CD4-positive, alpha-beta T cell treated with Interleukin-4 for 4 hours (primary cell): ENCODE measurements around the gene CTNNA2.

Experiments
- DNase-seq: peaks from one replicate; pipeline ENCODE4 v3.0.0-alpha.2; 2020

Gene CTNNA2

DNA sequence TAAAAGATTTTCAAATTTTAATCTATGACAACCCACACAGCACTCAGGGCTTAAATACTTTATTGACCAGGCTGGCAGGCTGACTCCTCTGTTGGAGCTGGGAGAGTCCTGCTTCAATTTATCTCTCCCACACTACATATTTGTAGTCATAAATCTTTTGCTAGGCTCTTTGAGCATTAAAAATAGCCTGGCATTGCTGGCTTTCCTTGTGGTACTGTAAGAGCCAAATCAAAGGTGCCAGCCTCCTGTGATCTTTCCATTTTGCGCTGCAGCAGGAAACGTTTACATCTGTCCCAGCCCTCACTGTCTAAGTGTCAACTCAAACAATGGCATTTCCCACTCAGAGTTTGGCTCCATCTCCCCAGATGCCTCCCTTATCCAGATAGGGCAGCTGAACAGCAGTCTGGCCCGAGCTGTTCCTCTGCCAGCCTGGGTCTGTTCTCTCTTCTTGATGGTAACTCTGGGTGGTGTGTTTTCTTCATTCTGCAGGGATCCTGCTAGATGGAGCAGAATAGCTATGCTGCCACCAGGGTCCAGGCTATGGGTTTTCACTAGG lies 729.6 kb downstream of the CTNNA2 start:
- DNase-seq, result no peak

DNA sequence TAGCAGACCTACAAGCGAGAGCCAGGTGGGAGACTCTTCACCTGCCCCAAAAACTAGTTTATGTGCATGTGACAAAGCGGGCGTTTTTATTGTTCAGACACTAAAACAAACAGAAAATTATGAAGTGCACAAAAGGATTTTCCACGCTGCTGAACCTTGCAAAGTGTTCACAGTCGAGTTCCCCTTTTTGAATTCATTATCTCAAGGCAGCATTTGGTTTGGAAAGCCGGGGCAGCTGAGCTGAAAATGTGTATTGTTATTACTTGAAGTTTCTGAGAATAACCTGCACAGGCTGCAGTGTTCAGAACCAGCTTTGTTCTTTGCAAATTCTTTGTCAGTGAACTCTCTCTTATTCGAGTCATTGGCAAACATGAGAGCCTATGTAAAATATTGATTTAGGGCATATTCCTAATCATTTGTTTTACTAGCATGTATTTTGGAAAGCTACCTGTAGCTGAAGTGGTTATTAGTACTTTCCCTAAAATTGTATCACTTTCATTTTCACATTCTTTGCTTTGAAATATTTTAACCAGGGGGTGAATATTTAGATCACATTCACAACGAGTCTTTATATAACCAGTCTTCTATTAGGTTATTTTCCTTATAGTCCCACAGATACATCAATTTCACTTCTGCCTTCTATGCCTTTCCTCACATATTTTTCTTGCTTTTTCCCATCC lies 732.2 kb downstream of the CTNNA2 start:
- DNase-seq, result no peak

DNA sequence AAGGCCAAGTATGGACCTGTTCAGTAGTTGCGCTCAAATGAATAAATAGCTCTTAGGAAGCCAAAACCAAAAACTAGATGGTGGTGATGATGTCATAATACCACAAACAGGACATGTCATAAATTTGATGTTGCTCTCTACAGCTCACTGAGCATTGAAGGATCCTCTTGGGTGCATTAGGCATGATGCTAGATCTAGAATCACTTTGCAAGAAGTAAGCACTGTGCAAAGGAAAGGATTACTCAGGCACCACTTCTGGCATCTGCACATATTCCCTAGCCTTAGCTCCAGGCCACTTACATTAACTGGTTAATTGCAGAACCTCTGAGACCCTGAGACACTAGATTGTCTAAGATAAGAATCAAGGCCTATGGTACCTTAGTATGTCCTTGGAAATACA lies 733.7 kb downstream of the CTNNA2 start:
- no peak for DNase-seq

DNA sequence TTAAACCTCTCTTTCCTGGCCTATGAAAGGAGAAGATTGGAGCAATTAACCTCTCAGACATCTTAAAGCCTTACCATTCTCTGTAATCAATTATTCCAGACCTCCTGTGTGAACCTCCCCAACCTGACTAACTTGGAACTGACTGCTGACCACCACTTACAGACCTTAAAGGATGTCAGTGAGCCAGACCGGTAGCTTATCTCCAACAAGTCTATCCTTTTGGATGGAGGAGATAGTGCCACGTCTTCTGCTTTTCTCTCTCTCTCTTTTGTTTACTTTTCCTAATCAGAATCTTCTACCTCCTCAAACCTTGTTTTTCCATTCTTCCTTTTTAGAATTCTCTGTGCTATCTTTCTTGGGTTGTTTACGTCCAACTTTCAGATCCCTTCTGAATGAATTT lies 734.5 kb downstream of the CTNNA2 start:
- no peak for DNase-seq

DNA sequence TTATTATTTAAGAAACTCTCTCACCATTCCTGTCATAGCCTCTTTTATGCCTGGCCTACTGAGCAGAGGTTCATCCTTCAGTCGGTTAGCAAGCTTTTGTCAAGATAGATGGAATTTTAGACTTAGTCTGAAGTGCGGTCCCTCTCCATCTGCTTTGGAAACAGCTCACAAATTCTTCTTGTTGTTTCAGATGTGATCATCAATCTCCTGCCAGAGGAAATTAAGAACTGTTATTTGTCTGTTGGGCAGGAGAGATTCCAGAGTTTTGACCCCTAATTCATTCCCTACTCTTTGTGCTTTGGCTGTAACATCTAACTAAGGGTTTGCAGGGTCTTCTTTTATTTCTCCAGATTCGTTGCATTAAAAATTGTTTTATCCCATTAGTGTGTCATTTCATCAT lies 735.3 kb downstream of the CTNNA2 start:
- DNase-seq, result no peak

DNA sequence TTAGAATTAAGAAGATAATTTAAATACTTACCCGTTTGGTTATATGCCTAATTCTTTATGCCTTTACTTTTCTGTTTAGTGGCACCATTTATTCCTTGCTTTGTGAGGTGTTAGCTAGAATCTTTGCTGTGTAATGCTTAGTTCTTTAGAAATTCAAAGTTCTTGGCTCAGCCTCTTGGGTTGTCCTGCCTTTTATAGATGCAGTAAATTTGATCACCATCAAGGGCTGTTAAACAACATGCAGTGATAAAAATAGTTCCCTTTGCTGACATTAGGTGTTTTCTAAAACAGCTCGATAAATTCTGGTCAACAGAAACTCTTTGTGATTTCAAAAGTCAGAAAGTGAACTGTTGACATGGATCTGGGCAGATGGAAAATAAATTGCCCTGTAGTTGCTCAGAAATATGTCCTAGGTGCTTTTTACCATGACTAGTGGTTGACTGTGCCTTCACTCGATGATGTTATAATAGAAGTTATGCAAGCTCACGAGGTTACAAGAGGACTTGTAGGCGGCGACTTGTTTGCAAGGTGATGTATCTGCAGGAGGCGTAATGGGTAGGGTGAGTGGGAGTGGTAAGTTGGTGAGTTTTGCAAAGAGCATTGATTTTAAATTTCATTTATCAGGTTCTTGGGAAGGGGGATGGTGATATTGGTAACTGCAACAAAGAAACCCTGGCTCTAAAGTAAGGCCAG lies 739.6 kb downstream of the CTNNA2 start:
- DNase-seq, result no peak

DNA sequence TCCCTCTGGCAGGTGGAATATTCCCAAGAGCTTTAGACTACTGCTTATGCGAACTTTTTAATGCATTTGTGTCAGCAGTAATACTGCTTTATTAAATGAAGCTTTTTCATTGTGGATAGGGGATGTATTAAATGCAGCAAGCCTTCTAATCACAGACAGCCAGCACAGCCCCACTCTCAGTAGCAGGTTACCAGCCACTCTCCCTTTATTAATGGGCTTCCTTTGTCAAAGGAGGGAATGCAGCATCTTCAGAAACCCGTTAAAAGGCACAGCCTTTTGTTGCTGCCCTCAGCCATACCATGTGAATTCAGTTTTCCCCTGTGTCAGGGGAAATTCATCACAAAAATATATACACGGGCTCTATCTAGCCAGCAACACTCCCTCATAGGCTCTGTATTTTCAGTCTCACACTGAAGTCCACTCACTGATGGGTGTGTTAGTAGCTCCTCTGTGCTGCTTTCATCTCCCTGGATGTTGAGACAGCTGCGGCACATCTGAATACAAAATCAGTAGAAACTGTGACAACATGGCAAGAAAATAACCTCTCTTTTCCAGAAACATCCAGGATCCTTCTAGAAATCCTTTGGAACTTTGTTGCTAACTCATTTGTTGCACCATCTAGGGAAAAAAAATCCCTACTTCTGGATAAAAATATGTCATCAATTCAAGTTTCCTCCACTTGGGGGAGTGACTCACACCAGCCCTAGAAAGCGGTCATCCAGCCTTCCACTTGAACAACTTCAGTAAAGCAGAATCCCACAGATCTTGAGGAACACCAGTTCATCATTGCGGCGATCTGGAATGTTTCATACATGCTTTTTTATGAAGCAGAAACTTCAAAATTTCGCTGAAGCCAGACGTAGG lies 743.3 kb downstream of the CTNNA2 start:
- no peak for DNase-seq

DNA sequence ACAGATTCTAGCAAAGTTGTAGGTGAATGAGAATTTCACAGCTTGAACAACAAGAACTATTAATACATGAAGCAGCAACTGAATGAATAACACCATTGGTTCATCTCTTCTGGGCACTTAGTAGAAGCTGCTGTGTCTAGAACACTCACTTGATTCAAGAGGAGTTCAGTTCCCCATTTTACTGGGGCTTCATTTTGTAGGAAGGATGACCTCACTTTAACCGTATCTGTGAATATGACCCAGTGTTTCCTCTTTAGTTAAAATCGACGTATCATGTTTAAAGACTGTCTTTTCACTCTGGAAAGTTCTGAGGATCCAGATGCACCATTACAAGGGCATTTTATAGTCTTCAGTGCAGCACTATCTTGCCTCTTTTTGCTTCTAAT lies 743.9 kb downstream of the CTNNA2 start:
- DNase-seq, result no peak

DNA sequence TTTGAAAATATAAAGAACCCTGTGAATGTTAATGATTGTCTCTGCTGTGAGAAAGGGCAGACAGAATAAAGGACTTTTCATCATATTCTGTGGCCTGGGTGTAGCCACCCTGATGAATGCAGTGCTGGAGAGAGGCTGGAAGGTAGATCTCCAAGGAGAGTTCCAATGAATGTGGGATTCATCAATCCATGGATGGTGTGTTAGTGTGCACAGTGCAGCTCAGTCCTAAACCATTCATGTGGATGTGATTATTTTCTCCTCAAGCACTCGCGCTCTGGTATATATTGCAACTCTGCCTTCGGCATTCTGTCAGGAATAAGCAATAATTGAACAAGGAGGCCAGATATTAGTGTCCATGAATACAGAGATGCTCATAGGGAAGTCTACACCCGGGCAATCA lies 744.6 kb downstream of the CTNNA2 start:
- no peak for DNase-seq

DNA sequence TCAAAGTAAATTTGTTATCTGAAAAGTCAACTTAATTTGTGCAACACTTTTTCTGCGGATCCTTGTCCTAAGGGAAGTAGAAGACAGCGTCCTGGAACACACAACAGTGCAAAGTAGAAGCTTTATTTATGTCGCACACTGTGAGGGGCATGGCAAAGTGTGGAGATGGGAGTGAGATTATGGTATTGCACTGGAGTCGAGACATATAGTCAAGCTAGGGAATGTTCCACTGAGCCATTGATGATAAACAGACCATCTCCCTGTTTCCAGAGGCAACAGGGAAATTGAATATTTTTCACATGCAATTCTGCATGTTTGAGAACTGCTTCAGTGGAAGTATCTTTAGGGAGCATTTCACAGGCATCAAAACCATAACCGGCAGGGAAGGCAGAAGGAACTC lies 745.5 kb downstream of the CTNNA2 start:
- DNase-seq, result no peak

DNA sequence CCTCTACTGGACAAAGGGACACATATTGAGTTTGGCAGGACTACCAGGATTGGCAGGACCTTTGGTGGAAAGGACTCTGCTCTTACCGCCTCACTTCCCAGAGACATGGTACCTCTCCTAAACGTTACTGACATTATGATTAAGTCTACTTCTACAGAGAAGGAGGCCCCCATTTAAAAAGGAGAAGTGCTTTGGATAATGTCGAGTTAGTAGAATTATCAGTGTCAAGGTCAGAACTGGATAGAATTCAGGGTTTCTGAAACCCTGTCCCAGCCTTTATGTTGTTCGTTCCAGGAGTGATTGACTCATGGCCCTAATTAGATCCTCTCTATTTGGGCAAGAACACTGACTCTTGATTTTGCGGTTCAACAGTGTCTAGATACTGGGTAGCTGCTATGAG lies 745.9 kb downstream of the CTNNA2 start:
- no peak for DNase-seq

DNA sequence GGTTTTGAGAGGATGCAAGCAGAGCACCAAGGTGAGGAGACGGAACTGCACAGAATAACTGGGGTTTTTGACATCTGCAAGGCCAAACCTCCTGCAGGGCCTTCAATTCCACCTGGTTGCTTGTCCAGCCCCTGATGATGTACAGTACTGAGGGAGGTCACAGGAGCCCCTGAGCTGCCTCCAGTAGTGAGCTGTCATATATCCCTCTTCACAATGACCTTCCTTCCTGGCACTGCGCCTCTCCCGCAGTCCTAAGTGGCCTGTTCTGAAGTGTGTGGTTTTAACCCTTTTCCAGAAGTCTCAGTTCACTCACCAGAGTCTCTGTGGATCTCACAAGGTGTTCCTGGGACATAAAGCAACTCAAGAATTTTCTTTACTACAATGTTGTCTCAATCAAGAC lies 746.4 kb downstream of the CTNNA2 start:
- DNase-seq, result no peak

DNA sequence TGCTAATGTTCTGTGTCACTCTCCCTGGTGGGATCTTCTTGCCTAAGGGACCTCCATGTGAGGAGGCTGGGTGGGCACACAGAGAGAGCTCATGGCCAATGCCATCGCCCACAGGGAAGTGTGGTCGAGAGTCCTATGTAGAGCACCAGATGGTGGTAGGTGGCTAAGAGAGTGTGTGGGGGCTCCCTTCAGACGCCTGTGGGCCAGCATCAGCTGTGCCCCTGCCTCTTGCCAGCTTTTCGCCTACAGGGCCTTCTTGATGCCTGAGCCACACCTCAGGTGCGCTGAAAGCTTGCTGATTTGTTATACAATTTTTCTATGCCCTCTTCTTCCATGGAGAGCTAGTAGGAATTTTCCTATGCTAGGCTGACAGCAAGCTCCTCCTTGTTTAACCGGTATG lies 753.4 kb downstream of the CTNNA2 start:
- no peak for DNase-seq

DNA sequence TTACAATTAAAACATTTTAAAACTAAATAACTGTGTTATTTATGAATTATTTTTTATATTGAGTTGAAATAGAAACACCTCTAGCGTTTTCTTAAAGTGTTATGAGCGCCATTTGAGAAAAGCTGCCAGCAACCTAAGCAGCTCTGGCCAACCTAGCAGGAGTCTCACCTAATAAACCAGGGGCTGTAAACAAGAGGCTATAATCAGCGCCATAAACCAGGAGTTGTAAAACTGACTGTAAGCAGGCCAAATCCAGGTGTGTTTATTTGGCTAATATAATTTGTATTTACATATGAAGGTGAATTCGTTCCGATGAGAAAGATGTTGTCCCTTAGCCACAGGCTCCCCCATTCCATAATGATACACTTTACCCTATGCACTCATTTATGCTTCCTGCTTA lies 757.0 kb downstream of the CTNNA2 start:
- no peak for DNase-seq

DNA sequence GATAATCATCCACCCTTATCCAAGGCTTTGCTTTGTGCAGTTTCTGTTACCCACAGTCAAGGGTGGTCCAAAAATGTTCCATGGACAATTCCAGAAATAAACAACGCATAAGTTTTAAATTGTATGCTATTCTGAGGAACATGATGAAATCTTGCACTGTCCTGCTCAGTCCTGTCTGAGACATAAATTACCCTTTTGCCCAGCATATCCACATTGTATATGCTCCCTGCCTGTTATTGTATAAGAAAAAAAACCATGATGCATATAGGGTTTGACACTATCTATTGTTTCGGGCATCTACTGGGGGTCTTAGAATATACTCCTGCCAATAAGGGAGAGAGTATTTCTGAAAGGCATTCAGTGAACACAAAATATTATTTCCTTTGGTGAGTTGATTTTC lies 767.7 kb downstream of the CTNNA2 start:
- DNase-seq, result no peak

DNA sequence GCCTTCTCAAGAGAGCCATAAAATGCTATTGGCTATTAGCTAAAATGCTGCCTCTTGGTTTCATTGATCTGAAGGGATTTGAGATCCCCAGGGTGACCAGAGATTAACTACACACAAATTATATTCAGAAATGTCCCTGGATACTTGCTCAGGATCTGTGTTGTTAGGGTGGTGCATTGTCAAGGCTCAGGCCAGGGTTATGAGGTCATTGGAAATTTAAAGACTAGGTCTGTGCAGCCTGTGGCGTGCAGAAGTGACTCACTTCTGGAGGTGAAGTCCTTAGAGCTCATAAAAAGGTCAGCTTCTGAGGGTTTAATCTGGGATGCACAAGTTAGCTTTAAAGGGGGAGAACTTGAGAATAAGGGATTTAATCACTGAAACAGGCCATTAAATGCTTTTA lies 768.2 kb downstream of the CTNNA2 start:
- no peak for DNase-seq

DNA sequence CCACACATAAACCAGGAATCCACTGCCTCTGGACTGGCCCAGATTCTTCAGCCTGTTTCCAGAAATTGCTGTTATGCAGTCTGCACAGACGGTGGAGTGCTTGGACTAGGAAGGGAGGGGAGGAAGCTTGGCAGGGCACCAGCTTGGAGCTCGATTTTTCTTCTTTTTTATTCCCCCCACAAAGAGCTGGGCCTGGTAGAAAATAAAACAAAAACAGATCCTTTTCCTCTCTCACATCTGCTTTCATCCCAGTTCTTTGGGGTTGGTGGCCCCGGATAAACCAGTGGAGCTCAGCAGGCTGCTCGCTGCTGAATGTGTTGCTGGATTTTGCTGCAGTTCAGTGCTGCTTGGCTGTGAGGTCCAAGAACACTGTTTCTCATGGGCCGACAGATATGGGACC lies 775.7 kb downstream of the CTNNA2 start:
- DNase-seq, result no peak

DNA sequence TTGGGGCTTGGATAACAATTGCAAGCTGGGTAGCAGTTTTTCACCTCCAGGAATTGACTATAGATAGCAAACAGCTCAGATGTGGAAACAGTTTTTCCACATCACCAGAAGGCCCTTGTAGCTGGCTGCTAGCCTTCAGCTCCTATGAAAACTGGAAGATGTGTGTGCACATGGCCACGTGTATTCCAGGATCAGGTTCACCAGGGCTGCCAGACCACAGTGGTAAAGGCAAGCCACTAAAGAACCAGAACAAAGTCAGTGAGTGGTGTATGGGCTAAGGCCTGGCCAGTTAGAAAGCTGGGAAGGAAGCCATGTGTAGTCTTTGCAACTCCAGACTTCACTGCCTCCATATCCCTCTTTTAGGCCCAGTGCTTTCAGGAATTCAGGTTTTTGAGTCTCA lies 778.8 kb downstream of the CTNNA2 start:
- no peak for DNase-seq

DNA sequence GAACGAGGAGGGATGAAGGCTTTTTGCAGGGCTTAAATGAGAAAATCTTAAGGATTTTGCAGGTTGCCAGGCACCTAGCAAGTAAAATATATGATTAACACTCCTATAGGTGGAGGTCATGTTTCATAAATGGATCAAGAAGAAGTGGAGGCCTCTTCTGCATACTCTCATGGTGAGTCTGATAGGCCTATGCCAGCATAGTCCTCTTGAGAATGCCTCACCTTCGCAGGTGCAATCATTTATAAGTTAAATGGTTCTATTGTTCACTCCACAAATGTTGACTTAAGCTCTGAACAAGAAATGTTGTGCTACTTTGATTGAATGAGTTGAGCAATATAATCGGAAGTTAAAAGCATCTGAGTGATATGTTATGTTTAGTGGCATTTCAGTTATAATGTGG lies 779.6 kb downstream of the CTNNA2 start:
- no peak for DNase-seq

DNA sequence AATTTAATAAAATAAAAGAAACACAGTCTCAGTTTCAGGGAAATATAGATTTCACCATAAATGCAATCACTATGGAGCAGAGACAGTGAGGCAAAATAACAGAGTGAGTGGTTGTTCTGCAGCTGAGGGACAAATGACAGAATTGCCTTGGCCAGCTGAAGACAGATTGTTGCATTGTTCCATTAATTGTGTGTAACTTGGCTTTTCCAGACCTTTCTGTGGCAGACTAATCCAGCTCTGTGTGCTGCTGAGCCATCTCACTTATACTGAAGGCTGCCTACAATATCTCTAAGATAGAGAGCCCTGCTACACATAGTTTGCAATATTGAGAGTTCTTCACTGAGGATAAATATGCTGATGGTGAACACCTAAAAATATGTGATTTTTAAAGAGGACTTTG lies 780.2 kb downstream of the CTNNA2 start:
- DNase-seq, result no peak

DNA sequence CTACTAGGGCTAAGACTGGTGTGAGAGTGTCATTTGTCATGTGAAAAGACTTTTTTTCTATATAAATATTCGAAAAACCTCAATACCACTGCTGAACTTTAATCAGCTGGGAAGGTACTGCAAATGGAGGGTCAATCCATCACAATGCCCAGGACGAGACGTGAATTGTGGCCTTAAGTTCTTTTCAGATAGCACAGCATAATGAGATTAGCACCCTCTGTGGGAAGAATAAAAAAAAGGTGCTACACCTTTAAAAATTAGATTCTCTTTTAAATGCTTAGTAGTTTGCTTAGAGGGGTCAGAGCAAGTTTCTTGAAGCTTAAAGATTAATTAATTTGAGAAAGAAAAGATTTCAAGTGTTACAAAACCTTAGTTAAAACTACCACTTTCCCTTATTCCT lies 786.1 kb downstream of the CTNNA2 start:
- DNase-seq, result no peak

DNA sequence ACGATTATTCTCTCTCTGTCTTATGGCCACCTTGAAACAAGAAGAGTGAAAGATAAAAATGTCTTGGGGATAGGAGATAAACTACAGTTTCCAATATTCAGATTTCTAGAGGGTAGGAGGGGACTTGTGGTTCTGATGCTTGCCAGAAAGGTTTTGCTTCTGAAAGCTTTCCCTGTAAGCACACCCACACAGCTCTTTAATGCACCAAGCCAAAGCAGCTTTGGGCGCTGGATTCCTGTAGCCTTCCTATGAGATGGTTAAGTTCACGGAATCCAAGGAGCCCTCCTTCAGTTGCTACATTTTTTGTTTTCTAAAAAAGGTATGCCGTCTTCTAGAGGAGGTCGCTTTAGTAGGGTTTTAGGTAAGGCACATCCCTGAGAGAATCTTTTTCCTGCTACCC lies 786.8 kb downstream of the CTNNA2 start:
- DNase-seq, result no peak

DNA sequence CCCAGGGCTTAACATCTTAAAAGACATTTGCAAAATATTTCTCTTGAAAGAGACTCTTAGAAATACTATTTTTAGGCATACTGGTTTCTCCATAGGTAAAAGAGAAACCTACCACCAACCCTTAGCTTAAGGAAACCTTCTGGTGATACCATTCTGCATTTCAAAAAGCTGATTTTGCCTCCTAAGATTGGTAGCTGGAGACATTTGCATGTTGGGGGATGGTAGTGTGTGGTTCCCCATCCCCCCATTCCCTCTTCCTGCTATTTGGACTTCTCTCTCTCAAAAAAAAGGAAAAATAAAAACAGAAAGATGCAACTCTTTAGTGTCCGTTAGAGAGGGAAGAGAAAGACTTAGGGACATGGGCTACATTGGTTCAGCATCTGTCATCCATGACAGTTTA lies 787.5 kb downstream of the CTNNA2 start:
- DNase-seq, result no peak

DNA sequence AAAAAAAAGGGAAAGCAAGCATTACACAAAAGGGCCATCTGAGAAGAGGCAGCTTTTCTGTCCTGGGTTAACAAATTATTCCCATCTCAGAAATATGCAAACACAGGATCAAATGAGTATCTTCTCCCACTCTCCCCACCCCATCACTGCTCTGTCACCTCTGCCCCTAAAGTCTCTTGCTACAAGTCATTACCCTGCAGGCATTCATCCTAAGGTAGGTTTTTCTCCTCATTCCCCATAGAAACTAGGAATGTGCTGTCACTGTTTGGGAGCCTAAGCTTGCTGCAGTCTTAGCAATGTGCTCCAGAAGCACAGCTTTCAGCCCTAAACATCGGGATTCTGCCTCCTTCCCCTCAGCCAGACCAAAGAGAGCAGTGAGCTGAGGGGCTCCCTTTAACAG lies 788.1 kb downstream of the CTNNA2 start:
- no peak for DNase-seq
